Measurements from ENCODE around the gene PRPSAP1.
A peak's percentile ranks its signal among the peaks of the same experiment; 100 is the strongest.

Gene PRPSAP1, protein sequence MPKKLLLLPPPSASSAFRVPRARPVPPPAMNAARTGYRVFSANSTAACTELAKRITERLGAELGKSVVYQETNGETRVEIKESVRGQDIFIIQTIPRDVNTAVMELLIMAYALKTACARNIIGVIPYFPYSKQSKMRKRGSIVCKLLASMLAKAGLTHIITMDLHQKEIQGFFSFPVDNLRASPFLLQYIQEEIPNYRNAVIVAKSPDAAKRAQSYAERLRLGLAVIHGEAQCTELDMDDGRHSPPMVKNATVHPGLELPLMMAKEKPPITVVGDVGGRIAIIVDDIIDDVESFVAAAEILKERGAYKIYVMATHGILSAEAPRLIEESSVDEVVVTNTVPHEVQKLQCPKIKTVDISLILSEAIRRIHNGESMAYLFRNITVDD

DNA sequence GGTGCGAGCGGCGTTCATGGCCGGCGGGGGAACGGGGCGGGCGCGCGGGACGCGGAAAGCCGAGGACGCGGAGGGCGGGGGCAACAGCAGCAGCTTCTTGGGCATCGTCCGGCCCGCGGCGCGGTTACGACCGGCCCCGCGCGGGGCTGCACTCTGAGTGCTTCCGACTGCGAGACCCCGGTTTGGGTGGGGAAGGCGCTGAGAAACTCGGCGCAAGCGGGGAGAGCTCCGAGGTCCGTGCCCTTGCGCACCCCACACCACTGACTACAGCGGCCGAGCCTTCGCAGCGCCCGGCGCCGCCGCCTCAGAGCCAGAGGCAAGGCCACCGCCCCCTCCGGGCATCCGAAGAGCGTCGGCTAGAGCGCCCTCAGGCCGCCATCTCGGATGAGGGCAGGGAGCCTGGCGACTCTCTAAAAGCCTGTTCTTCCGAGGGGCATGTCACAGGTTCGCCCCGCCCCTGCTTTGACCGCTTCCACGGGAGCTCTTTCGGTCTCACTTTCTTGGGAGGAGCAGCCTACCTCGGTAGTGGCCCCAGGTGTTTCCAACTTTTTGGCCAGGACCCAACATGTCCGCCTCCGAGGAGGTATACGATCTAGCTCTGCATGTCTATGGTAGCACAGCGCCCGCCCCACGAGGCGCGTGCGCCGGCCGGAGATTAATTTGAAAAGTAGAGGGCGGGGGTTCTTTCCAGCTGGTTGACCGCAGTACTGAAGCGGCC, at the start of gene PRPSAP1:
Gene PRPSAP1 (minus strand): TSS at position 318 of the 718 bp plus-strand sequence. CDS start 213 bp downstream, at position 105.
- DNase-seq (ENCODE audit: low read depth): peak; percentile 70

DNA sequence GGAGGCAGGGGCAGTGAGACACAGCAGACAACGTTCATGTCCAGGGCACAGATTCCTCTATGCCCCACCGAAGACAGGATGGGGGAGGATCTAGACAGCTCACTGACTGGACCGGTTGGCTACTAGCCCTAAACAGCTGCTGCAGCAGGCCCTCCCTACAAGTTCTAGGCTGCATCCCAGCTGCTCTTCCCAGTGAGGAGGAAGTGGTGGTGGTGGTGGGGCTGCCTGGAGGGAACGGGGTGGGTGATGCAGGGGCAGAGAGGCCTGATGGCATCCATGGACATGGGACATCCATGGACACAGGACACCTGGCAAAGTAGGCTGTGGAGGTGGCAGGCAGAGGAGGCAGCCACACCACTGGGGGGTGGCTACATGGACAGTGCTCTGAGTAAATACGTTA, 49.0 kb upstream of the PRPSAP1 start:
- no peak for DNase-seq (ENCODE audit: low read depth)

DNA sequence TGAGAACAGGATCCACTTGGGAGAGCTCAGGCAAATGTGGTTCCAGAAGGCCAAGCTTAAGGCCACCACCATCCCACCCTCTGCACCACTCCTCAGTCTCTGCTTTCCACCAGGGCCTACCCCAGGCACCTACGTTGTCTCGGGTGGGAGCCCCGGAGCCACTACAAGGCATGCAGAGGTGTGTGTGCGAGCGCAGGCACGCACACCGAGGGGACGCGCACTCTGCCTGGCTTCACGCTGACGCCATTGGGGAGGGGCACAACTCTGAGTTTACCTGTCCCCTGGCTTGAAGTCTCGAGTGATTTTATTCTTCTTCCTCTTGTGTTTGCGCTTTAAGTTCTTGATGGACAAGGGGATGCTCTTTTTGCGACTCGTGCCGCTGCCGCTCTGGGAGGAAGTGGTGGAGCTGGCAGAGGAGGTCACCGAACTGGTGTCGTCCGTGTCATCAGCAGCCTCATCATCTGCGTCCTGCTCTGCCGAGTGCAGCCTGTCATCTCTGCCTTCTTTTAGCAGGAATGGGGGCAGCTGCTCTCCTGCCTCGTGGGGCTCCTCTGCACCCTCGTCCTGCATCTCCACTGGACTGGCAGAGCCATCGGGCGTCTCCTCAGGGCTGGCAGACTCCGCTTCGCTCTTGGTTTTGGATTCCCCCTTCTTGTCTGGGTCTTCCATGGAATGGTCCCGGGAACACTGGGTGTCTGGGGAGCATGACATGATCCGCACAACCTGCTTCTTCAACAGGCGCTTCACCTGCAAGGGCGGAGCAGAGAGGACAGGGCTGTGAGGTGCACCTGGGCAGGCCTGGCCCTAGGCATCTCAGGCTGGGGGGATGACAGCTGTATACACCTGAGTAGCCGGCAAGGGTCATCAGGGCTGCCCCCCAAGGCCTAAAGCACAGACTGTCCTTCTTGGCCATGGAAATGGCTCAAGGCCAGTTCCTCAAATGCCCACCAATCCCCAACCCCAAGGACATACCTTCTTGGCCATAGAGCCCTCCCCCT, 45.8 kb upstream of the PRPSAP1 start:
- no peak for DNase-seq (ENCODE audit: low read depth)

DNA sequence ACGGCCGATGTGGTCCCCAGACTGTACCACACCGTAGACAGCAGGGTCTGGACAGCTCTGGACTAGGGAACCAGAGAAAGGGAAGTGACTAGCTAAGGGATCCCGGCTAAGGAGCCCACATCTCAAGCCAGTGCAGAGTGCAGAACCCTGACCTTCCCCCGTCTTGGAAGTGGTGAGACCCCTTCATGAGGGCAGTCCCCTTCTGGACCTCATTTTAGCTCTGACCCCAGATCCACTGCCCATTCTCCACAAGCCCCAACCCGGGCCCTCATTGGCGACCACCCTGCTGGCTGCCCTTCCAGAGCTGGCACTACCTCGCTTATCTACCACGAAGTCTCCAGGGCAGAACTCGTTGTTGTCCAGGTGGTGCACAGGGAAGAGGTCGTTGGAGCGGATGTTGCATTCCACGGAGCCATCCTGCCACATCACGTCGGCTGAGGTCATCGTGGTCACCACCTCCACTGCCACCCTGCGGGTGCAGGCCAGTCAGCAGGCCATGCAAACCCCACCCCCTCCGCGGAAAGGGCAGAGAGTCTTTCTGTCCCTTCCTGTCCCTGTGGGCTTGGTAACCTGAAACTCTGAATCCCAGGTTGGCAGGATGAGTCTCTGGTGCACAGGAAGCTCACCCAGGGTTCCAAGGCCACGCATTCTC, 44.9 kb upstream of the PRPSAP1 start:
- DNase-seq (ENCODE audit: low read depth): no peak

DNA sequence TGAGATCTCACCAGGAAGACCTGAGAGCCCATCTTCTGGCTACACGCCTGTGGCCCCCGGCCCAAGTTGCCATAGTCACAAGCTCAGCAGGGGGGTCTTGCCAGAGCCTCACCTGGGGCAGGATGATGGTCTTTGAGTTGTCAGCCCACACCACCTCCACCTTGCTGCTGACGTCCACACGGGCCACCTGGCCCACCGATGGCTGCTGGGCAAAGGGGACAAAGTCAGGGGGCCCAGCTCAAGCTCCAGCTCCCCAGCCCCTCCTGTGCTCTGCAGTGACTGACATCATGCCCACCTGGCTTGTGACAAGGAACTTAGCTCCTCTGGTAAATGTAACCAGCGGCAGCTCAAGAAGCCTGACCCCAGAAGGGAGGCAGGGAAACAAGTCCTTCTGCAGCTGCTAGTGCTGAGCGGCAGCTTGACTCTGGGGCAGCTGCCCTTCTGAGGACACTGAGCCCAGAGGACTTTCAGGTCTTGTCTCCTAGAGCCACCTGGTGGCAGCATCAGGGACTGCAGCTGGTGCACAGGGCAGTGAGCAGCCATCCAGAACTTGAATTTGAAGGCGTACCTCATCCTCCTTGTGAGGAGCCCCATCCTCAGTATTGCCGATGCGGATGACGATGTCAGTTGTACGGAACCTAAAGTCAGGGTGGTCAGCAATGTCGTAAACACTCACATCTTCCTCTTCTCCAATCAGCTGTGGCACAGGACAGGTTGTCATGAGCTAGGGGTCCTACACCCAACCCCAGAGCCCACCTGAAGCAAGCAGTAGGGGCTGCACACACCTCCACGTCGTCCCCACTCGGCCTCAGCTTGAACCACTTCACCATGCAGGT, 44.2 kb upstream of the PRPSAP1 start:
- DNase-seq (ENCODE audit: low read depth): peak; percentile 84

DNA sequence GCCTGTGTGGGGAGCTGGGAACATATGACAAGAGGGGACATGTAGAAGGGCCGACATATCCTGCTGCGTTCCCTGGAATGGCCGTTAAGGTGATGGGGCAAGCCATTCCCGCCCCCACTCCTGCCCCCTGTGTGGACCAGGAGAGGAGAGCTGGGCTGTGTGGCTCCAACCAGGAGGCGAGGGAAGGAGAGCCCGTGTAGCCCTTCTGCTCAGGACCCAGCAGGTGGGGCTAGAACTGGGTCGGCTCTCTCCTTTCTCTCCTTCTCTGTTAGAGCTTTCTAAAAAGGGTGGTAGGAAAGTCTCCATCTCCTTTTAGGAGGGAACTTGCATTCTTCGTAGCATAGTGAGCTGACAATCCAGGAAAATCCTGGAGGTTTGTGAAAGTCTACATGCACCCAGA, 43.5 kb upstream of the PRPSAP1 start:
- no peak for DNase-seq (ENCODE audit: low read depth)

DNA sequence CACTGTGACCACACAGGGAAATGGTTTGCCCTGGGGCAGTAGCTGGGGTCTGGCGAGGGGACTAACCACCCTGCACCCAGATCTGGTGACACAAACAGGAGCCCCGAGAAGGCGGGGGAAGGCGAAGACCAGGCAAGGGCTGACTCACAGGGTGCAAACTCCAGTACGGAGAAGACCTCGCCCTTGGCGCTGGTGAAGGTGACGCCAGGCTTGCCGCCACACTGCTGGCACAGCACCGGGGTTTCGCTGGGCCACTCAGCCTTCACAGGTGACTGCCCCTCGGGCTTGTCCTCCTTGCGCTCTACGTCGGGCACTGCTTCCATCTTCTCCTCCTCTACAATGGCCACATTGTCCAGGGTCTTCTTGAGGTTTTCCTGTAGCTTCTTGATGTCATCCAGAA, 42.3 kb upstream of the PRPSAP1 start:
- DNase-seq (ENCODE audit: low read depth): no peak

DNA sequence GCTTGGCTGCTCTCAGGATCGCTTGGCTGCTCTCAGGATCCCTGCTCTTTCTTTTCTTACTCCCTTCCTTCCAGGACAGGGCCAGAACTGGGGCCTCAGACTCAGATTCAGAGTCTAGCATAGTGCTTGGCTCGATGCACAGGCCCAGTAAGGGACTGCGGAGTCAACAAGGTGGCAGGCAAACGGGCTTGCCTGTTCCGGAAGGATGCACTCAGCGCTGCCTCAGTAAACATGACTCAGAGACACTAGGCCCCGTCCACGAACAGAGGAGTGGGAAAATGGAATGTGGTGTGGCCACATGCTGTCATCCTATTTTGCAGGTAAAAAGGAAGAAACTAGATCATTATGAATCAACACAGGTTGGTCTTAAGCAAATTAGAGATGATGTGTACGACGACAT, 40.5 kb upstream of the PRPSAP1 start:
- DNase-seq (ENCODE audit: low read depth): no peak

DNA sequence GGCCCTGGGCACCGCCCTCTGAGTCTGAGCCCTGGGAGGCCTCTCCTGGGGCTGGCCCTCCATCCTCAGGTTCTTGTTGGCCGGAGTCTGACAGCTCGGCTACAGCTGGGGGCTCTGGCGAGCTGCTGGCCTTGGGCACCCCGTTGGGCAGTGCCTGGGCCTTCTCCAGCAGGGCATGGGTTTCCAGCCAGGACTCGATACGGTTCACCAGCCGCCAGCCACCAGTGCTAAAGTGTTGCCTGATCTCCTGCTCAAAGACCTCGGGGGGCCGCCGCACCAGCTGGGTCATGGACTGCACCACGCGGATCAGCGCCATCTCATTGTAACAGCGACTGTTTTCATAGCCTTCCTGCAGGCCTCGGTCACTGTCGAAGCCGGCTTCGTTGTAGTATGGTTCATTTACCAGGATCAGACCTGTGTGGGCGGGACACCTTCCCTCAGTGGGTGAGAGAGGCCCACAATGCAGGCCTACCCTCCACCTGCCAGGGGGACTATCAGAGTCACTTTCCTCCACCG, 37.5 kb upstream of the PRPSAP1 start:
- DNase-seq (ENCODE audit: low read depth): no peak

DNA sequence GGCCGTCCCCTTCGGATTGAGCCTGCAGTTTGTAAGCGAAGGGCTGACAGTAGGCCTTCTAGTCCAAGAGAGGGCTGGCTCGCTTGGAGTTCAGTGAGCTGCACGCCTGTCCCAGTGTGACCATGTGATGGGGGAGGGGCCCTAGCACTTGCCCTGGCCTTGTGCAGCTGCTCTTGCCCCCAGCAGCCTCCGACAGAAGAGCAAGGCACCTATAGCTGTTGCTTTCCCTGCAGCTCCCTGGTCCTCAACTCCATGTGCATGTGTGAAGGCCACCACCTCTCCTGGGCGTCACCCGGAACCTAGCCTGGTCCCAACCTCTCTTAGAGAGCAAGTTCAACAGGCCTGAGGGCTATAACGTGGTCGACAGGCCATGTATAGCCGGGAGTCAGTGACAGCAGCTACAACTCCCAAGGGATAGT, 36.3 kb upstream of the PRPSAP1 start:
- no peak for DNase-seq (ENCODE audit: low read depth)

DNA sequence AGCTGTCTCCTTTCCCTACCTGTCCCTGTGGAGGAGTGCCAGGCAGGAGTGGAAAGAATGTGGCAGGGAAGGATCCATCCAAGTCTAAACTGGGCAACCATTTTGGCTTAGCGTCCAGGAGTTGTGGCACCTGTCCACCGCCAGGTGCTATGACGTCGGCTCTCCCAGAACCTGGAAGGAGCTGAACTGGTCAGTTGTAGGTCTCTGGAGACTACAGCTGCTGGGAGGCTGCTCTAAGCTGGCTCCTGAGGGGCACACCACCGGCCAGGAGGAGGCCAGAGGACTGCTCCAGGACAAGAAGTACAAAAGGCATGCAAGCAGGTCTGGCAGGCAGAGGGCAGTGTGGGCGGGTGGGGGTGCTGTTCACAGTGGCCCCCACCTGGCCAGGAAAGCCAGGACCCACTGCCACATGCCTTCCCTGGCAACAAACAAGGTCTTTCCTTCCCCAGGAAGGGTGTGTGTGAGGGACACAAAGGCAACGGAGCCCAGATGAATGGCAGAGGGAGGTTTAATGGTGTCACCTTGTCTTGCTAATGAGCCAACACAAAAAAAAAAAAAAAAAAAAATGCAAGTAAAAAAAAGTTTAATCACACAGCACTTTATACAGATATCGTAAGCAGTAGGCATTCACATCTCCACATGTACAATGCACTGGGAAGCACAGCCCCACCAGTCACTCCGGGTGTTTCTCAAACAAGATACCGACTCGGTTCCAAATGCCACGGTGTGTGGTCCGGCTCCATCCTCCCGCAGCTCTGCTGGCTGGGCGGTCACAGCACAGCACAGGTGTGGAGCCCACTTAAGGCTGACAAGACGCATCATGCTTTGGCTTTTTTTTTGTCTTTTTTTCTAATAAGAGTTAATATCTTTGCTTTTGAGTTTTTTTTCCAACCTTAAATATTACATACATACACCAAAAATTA, 35.5 kb upstream of the PRPSAP1 start:
- no peak for DNase-seq (ENCODE audit: low read depth)

DNA sequence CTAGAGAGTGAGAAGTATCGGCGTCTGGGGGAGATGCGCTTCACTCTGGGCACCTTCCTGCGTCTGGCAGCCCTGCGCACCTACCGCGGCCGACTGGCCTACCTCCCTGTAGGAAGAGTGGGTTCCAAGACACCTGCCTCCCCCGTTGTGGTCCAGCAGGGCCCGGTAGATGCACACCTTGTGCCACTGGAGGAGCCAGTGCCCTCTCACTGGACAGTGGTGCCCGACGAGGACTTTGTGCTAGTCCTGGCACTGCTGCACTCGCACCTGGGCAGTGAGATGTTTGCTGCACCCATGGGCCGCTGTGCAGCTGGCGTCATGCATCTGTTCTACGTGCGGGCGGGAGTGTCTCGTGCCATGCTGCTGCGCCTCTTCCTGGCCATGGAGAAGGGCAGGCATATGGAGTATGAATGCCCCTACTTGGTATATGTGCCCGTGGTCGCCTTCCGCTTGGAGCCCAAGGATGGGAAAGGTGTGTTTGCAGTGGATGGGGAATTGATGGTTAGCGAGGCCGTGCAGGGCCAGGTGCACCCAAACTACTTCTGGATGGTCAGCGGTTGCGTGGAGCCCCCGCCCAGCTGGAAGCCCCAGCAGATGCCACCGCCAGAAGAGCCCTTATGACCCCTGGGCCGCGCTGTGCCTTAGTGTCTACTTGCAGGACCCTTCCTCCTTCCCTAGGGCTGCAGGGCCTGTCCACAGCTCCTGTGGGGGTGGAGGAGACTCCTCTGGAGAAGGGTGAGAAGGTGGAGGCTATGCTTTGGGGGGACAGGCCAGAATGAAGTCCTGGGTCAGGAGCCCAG, 33.5 kb upstream of the PRPSAP1 start:
- no peak for DNase-seq (ENCODE audit: low read depth)

DNA sequence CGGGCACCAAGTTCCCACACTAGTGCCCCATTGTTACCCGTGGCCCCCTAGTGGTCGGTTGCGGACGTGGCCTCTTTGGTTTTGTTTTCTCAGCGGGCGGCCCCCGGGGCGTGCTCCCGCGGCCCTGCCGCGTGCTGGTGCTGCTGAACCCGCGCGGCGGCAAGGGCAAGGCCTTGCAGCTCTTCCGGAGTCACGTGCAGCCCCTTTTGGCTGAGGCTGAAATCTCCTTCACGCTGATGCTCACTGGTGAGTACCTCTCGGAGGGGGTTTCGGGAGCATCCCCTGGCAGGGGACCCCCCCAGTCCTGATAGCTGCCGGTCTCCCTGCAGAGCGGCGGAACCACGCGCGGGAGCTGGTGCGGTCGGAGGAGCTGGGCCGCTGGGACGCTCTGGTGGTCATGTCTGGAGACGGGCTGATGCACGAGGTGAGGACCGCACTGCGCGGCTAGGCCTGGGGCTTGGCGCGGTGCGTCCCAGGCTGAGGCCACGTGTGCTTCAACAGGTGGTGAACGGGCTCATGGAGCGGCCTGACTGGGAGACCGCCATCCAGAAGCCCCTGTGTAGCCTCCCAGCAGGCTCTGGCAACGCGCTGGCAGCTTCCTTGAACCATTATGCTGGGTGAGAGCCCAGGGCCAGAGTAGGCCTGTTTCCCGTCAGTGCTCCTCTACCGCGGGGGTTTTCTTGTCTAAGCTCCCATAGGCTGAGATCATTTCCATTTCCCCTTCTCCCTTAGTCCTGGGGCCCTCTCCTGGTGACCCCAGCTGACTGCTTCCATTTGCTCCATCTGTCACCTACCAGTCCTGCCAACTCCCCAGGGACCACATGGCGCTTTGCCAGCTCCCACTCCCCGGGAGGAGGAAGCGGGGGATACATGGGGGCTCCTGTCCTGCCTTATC, 32.4 kb upstream of the PRPSAP1 start:
- peak; percentile 78 for DNase-seq (ENCODE audit: low read depth)

DNA sequence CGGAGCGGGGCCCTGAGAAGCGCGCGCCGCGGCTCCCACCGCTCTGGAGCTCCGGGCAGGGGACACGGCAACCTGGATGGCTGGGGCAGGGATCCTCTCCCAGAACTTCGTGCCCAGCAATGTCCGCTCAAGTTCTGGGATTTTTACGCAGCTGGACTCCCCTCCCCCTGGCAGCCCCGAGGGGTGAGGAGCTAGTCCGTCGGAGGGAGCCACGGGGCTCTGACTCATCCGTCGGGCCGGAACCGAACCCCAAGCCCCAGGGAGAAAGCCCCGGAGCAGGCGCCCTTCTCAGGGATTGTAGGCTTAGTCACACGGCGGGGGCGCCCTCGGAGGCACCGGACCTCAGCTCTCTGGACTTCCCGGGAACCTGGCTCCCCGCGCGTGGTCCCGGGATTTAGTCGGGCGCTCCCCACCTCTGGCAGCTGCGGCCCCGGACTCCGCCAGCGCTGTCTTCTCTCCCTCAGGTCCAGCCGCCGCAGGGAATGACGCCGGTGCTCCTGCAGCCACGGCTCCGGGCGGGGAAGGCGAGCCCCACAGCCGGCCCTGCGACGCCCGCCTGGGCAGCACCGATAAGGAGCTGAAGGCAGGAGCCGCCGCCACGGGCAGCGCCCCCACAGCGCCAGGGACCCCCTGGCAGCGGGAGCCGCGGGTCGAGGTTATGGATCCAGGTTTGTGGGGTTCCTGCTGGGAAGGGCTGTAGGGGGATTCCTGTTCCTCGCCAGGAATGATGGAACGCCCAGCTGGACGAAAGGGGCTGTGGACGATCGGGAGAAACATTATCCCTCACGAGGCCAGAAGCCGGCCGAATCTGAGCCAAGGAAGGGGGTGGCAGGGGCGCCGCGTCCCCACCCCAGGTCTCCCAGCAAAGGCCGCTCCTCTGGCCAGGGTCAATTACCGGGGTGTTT, 31.5 kb upstream of the PRPSAP1 start:
- peak; percentile 31 for DNase-seq (ENCODE audit: low read depth)

DNA sequence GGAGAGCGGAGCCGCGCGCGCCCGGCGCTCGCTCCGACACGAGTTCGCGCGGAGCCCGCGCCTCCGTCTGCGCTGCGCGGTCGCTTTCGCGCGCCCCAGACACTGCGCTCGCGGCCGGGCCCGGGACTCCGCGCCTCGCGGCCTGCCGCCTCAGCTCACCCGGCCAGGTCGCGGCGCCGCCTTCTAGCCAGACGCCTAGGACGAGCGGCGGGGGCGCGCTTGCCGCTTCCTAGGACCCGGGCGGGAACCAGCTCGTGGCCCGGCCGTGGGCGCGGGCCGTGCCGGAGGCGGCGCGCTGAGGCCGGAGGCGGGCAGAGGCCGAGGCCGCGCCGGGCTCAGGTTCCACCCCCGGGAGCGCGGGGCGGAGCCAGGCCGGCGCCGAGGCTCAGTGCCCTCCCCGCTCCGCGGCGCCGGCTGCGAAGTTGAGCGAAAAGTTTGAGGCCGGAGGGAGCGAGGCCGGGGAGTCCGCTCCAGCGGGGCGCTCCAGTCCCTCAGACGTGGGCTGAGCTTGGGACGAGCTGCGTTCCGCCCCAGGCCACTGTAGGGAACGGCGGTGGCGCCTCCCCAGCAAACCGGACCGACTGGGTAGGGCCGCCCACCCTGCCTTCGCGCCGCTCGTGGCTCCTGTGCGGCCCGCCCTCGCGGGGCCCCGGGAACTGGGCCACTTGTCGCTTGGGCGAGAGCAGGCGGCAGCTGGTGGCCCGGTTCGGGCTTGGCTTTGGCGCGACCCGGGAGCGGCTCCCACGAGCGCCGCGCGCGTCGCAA, 30.7 kb upstream of the PRPSAP1 start, which contains the start of gene SPHK1:
Gene SPHK1 (plus strand): TSS at position 388 of the 765 bp plus-strand sequence. CDS start 1,036 bp downstream, outside the sequence.
- peak; percentile 49 for DNase-seq (ENCODE audit: low read depth)

Data from activated T-cell treated with anti-CD3 and anti-CD28 coated beads for 1 hour (primary cell).